GM18909 (cell line): ENCODE results near the gene ANKMY2.
"Not testable (repeated sequence)": the region's sequence is repeated elsewhere in the genome, so short reads cannot be mapped to it uniquely, and the experiment has no call there.

ENCODE experiments used
- ATAC-seq: cut with Tn5 transposase; IDR thresholded peaks from one replicate; pipeline ENCODE4 v1.9.1; 2021; ENCODE audit warnings: mild to moderate bottlenecking; ENCODE audit not compliant: unreplicated experiment, poor library complexity

ANKMY2 gene

GRCh38 chr7:16660702-16661464 is 15.3 kb upstream of the ANKMY2 start:
- no peak for ATAC-seq

- ATAC-seq = not testable (repeated sequence)
These were observed 14.4 kb upstream of the ANKMY2 start for GRCh38 chr7:16659854-16660497.

GRCh38 chr7:16657656-16658279 is 12.2 kb upstream of the ANKMY2 start:
- no peak for ATAC-seq

- no peak for ATAC-seq
These were observed 10.6 kb upstream of the ANKMY2 start for GRCh38 chr7:16656141-16656540.

- no peak for ATAC-seq
These were observed 9.8 kb upstream of the ANKMY2 start for GRCh38 chr7:16655394-16655793.

GRCh38 chr7:16652888-16653287 is 7.3 kb upstream of the ANKMY2 start:
- ATAC-seq = no peak

- ATAC-seq = no peak
These were observed 6.7 kb upstream of the ANKMY2 start for GRCh38 chr7:16652240-16652583.

GRCh38 chr7:16651396-16652239 is 6.1 kb upstream of the ANKMY2 start:
- ATAC-seq = no peak

- ATAC-seq = no peak
These were observed 4.7 kb upstream of the ANKMY2 start for GRCh38 chr7:16650266-16650665.

GRCh38 chr7:16649196-16649595 is 3.6 kb upstream of the ANKMY2 start:
- ATAC-seq = no peak

- ATAC-seq = no peak
These were observed 3.0 kb upstream of the ANKMY2 start for GRCh38 chr7:16648551-16648950.

- ATAC-seq = no peak
These were observed 1.9 kb upstream of the ANKMY2 start for GRCh38 chr7:16647435-16647960.

GRCh38 chr7:16646472-16647072 is 1.0 kb upstream of the ANKMY2 start:
- no peak for ATAC-seq

- no peak for ATAC-seq
These were observed 640 bp downstream of the ANKMY2 start for GRCh38 chr7:16644636-16645592.

- ATAC-seq = no peak
These were observed 1.4 kb downstream of the ANKMY2 start for GRCh38 chr7:16644157-16644556.

- ATAC-seq = no peak
These were observed 7.0 kb downstream of the ANKMY2 start for GRCh38 chr7:16638282-16639280.

- no peak for ATAC-seq
These were observed 8.2 kb downstream of the ANKMY2 start for GRCh38 chr7:16637379-16637778.
